ENCODE results near the gene HLA-DQB1. TPM values are rescaled to one million over a fixed set of nuclear protein-coding genes. Genes with fewer than 3 reads are reported as not detected.

Gene HLA-DQB1
- total RNA-seq, 1 experiment from 2014 or later: not detected

- Histone ChIP-seq H3K4me2 (ENCODE audit: low read length) (no peak overlapping the region), H3K36me3 (ENCODE audit: low read depth, low read length) (no peaks in the 10 kb centered on the region), H3K9me2 (replicated peaks; ENCODE audit: low read length) (no peaks in the 10 kb centered on the region), H3K27ac (ENCODE audit: low read length) (no peak overlapping the region), H4K20me1 (ENCODE audit: low read length) (no peaks in the 10 kb centered on the region), H3F3A (ENCODE audit: low read length, unreplicated experiment) (no peaks in the 10 kb centered on the region), H3K27me3 (ENCODE audit: low read length) (peaks cover 33% of the 10 kb centered on the region; the same call in 1 of the 2 replicates), H3K9ac (ENCODE audit: low read length) (no peak overlapping the region), H3K9me3 (ENCODE audit: low read length) (no peaks in the 10 kb centered on the region), H3K4me3 (ENCODE audit: low read length) (no peak overlapping the region), H3K79me2 (ENCODE audit: low read length) (no peaks in the 10 kb centered on the region), H2AFZ (ENCODE audit: low read length) (no peak overlapping the region), H3K4me1 (ENCODE audit: insufficient read depth, low read length) (no peaks in the 10 kb centered on the region)
- ChIA-PET CTCF (no interaction called here), POLR2A (ENCODE audit: unreplicated experiment) (no interaction called here)
- intact Hi-C loops (cut with micrococcal nuclease): no loop called here
- no TSS peak for BruUV-seq (replicated peaks)
- ATAC-seq (no peak), DNase-seq (no peak)
- TF ChIP-seq CTCF (conservative IDR thresholded peaks at IDR 0.05; ENCODE audit: low read depth, low read length): no peak
These were observed 25.3 kb downstream of the HLA-DQB1 start for GRCh38 chr6:32641122-32641521.

- peaks cover 45% of the 10 kb centered on the region for H3K27me3 ChIP-seq (ENCODE audit: low read length)
- no peak overlapping the region for H3K4me3 ChIP-seq (ENCODE audit: low read length)
- H3K79me2 ChIP-seq (ENCODE audit: low read length): no peaks in the 10 kb centered on the region
- no peak for DNase-seq
- no peak overlapping the region for H3K4me2 ChIP-seq (ENCODE audit: low read length)
- H3K27ac ChIP-seq (ENCODE audit: low read length): no peak overlapping the region
- no peaks in the 10 kb centered on the region for H3K4me1 ChIP-seq (ENCODE audit: insufficient read depth, low read length)
- ChIA-PET CTCF (no interaction called here), POLR2A (ENCODE audit: unreplicated experiment) (no interaction called here)
- H3K9me2 ChIP-seq (replicated peaks; ENCODE audit: low read length): no peaks in the 10 kb centered on the region
- no peaks in the 10 kb centered on the region for H4K20me1 ChIP-seq (ENCODE audit: low read length)
- no TSS peak for BruUV-seq (replicated peaks)
- no peak overlapping the region for H2AFZ ChIP-seq (ENCODE audit: low read length)
- ATAC-seq: no peak
- no peak overlapping the region for H3K9ac ChIP-seq (ENCODE audit: low read length)
- no peaks in the 10 kb centered on the region for H3F3A ChIP-seq (ENCODE audit: low read length, unreplicated experiment)
- TF ChIP-seq CTCF (conservative IDR thresholded peaks at IDR 0.05; ENCODE audit: low read depth, low read length) (no peak), EZH2 (IDR thresholded peaks at IDR 0.05; ENCODE audit: low read length, unreplicated experiment) (no peak), EZH2phosphoT487 (IDR thresholded peaks at IDR 0.05; ENCODE audit: borderline replicate concordance, low read length) (no peak)
- no peaks in the 10 kb centered on the region for H3K36me3 ChIP-seq (ENCODE audit: low read depth, low read length)
- intact Hi-C loops (cut with micrococcal nuclease): no loop called here
- no peaks in the 10 kb centered on the region for H3K9me3 ChIP-seq (ENCODE audit: low read length)
These were observed 26.7 kb downstream of the HLA-DQB1 start for GRCh38 chr6:32639440-32640394.

- Histone ChIP-seq H3K4me1 (ENCODE audit: insufficient read depth, low read length) (no peaks in the 10 kb centered on the region), H3K4me3 (ENCODE audit: low read length) (no peak overlapping the region), H3K27me3 (ENCODE audit: low read length) (peaks cover 46% of the 10 kb centered on the region), H3K4me2 (ENCODE audit: low read length) (no peak overlapping the region), H3K79me2 (ENCODE audit: low read length) (no peaks in the 10 kb centered on the region), H3F3A (ENCODE audit: low read length, unreplicated experiment) (no peaks in the 10 kb centered on the region), H2AFZ (ENCODE audit: low read length) (no peak overlapping the region), H3K27ac (ENCODE audit: low read length) (no peak overlapping the region), H3K9me2 (replicated peaks; ENCODE audit: low read length) (no peaks in the 10 kb centered on the region), H3K36me3 (ENCODE audit: low read depth, low read length) (no peaks in the 10 kb centered on the region), H3K9me3 (ENCODE audit: low read length) (no peaks in the 10 kb centered on the region), H4K20me1 (ENCODE audit: low read length) (no peaks in the 10 kb centered on the region), H3K9ac (ENCODE audit: low read length) (no peak overlapping the region)
- no TSS peak for BruUV-seq (replicated peaks)
- TF ChIP-seq CTCF (conservative IDR thresholded peaks at IDR 0.05; ENCODE audit: low read depth, low read length): no peak
- TF ChIP-seq EZH2 (IDR thresholded peaks at IDR 0.05; ENCODE audit: low read length, unreplicated experiment): no peak
- TF ChIP-seq EZH2phosphoT487 (IDR thresholded peaks at IDR 0.05; ENCODE audit: borderline replicate concordance, low read length): no peak
- intact Hi-C loops (cut with micrococcal nuclease): no loop called here
- POLR2A ChIA-PET (ENCODE audit: unreplicated experiment): no interaction called here
- ATAC-seq (no peak), DNase-seq (no peak)
- CTCF ChIA-PET: no interaction called here
These were observed 27.8 kb downstream of the HLA-DQB1 start for GRCh38 chr6:32638532-32639219.

Measured in PC-3 (cell line).